IMR-90 (cell line): ENCODE results near the gene FAM162A.

Experiments used
- CEBPB ChIP-seq: IDR thresholded peaks from 2 replicates; pipeline ENCODE4 v1.6.1; 2012; ENCODE audit warnings: low read depth, low read length, improper control_type of control experiment
- CTCF ChIP-seq: conservative IDR thresholded peaks from 2 replicates; pipeline ENCODE4 v1.5.1; 2012; ENCODE audit warnings: mild to moderate bottlenecking, low read depth, low read length, improper control_type of control experiment
- MAZ ChIP-seq: IDR thresholded peaks from 2 replicates; pipeline ENCODE4 v1.6.1; 2012; ENCODE audit warnings: low read depth, mild to moderate bottlenecking, low read length, improper control_type of control experiment, moderate library complexity, borderline replicate concordance
- POLR2A ChIP-seq: IDR thresholded peaks from 2 replicates; pipeline ENCODE4 v1.6.1; 2012; ENCODE audit warnings: mild to moderate bottlenecking, low read depth, low read length
- RFX5 ChIP-seq: IDR thresholded peaks from 2 replicates; pipeline ENCODE4 v1.8.0; 2012; ENCODE audit warnings: low read depth, mild to moderate bottlenecking, low read length, moderate library complexity
- SMC3 ChIP-seq: fragments of 150-350 bp; IDR thresholded peaks from 2 replicates; pipeline ENCODE4 v1.6.1; 2016; ENCODE audit warnings: low read depth, mild to moderate bottlenecking, antibody characterized with exemption, low read length, moderate library complexity
- USF2 ChIP-seq: fragments of 150-350 bp; IDR thresholded peaks from 2 replicates; pipeline ENCODE4 v1.6.1; 2017; ENCODE audit warnings: mild to moderate bottlenecking, antibody characterized with exemption, low read length, low read depth

GRCh38 chr3:122349171-122349570 lies 34.8 kb upstream of the FAM162A start:
- TF ChIP-seq CEBPB (no peak), CTCF (no peak), MAZ (no peak), USF2 (no peak), POLR2A (no peak), SMC3 (no peak), RFX5 (no peak)
